Forelimb muscle (tissue), 1 donor: ENCODE measurements around the gene PPP1R26. TPM values are rescaled to one million over a fixed set of nuclear protein-coding genes. Genes with fewer than 3 reads are reported as not detected.
"Not testable (repeated sequence)": the region's sequence is repeated elsewhere in the genome, so short reads cannot be mapped to it uniquely, and the experiment has no call there.

ENCODE experiments used
- DNase-seq: peaks from one replicate; pipeline ENCODE4 v3.0.0-alpha.2; 2013; ENCODE audit warnings: low read depth
- polyA plus RNA-seq: library from polyadenylated mRNA; unstranded; fragments of 120-200 nt; gene quantifications from one replicate; pipeline ENCODE4 v1.2.1, GENCODE V29; 2013; ENCODE audit not compliant: insufficient read length

PPP1R26 gene
- polyA plus RNA-seq, 1 donor: 10.9 TPM

DNA sequence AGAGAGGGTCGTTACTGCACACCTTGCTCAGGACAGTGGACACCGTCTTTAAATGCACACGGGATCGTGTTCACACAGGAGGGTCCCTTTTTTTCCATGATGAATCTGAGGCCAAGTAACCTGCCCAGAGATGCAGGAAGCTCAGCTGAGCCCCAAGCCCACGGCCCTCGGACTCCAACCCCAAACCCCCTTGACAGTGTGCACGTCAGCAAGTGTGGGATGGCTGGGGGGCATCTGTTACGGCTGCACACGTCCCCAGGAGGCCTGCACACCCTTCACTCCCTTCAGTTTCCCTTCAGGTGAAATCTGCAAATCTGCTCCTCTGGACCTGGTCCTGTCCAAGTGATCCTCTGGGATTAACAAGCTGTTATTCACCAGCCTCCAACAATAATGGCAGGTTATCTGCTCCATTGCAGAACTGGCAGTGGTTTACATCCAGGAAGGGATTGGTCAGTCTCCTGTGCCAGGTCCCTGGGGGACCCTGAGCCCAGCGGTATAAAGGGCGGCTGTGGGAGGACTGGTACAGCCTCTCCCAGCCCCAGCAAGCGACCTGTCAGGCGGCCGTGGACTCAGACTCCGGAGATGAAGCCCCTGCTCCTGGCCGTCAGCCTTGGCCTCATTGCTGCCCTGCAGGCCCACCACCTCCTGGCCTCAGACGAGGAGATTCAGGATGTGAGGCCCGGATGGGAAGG lies 41.5 kb downstream of the PPP1R26 start, which contains the start of gene LCN1:
Gene LCN1 (plus strand): TSS at position 525 of the 692 bp plus-strand sequence. CDS start 58 bp downstream, at position 583.
- DNase-seq: no peak

DNA sequence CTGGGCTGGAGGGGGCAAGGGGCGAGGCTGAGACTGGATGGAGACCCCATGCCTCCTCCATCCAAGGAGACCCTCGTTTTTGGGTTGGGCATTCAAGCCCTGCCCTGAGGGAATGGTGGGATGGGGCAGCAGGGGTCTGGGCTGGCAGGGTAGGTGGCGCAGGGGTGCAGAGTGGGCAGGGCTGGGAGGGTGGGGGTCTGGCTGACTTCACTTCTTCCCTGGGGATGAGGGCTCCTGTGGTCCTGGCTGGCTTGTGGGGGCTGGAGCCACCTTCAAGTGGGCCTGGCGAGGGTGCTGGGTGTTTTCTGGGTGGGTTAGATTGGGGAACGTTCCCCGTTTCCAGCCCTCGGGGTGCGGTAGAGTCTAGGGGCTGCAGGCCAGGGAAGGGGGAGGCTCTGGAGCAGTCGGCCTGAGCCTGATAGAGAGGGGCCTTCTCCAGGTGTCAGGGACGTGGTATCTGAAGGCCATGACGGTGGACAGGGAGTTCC lies 42.1 kb downstream of the PPP1R26 start:
- no peak for DNase-seq

DNA sequence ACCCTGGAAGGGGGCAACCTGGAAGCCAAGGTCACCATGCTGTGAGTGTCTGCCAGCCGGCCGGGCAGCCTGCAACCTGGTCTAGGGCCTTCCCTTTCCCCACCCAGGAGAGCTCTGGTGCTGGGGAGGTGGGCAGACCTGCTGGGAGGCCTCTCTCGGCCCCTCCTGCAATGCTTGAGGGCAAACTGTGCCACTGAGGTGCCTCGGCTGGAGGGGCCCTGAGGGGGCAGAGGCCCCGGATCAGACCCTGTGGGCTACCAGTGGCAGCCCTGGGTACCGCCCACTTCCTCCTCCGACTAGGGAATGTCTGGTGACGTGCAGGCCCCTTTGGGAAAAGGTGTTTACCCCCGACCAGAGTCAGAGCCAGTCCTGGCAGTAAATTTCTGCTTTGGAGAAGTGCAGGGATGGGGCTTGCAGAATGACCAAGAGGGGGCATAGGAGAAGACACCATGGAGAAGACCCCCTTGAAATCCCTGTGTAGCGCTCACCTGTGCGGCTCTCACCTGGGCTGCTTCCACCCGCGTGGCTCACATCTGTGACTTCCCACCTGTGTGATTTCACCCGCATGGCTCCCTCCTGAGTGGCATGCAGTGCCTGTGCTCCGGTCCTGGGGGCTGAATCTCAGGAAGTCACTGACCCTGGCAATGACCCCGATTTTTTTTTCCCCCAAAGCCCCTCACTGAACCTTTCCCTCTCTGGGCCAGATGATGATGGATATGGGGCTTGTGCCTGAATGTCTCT lies 42.7 kb downstream of the PPP1R26 start:
- no peak for DNase-seq

DNA sequence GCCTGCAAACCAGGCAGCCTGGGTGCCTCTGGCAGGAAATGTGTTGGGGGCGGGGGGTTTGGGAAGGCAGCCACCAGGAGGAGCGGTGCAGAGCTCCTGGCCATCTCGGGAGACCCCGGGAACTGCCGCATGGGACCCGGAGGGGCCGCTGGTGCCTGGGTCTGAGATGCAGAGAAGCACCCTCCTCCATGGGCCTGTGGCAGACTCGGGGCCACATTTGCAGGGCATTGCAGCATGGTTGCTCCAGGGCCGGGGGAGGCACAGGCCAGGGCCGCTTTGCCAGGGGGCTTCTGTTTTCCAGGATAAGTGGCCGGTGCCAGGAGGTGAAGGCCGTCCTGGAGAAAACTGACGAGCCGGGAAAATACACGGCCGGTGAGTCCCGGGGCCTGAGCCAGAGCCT lies 43.3 kb downstream of the PPP1R26 start:
- DNase-seq: no peak

DNA sequence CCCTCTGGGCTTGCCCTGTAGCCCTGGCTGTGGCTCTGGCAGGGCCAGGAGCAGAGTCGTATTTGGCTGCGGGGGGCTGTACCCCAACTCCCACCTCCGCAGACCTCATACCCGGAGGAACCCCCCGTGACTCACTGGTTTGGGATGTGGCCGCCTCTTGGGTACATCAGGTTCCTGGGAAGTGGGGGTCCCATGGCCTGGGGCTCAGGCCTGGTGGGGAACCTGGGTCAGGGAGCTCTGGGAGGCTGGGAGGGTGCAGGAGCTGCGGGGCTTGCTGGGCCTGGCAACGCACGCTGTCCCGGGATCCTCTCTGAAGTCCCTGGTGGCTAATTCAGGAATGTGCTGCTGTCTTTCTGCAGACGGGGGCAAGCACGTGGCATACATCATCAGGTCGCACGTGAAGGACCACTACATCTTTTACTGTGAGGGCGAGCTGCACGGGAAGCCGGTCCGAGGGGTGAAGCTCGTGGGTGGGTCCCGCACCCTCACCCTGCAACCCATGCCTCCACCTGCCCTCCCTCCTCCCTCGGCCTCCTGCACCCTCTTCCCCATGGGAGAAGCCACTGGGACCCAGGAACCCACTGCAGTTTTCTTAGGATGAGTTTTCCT lies 44.0 kb downstream of the PPP1R26 start:
- DNase-seq: no peak

DNA sequence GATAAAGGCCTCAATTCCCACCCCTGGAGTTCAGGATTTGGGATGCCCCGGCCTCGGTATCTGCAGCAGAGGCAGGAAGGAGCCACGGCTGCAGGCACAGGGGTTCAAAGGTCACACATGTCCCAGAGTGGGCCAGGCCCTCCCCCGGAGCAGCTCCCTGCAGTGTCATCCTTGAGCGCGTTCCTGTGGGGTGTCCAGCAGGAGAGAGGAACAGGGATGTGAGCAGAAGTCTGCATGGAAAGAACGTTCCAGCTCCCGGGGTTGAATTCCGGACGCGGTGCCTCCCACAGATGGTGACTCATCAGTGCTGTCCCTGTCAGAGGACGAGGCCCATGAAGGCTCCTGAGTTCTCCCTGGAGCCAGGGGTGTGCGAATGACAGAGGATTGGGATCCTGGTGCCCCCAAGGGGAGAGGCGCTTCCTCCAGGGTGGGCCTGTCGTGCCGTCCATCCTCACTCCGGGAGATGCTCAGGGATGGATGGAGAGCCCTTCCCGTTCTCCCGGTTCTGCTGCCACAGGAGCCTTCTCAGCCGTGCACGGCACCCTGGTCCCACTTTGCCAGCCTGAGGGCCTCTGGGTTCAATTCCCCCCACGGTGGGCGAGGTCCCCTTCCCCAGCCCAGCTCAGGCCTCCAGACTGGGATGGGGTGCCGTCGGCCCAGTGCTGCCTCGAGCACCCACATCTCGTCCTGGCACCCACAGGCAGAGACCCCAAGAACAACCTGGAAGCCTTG lies 44.7 kb downstream of the PPP1R26 start:
- no peak for DNase-seq

DNA sequence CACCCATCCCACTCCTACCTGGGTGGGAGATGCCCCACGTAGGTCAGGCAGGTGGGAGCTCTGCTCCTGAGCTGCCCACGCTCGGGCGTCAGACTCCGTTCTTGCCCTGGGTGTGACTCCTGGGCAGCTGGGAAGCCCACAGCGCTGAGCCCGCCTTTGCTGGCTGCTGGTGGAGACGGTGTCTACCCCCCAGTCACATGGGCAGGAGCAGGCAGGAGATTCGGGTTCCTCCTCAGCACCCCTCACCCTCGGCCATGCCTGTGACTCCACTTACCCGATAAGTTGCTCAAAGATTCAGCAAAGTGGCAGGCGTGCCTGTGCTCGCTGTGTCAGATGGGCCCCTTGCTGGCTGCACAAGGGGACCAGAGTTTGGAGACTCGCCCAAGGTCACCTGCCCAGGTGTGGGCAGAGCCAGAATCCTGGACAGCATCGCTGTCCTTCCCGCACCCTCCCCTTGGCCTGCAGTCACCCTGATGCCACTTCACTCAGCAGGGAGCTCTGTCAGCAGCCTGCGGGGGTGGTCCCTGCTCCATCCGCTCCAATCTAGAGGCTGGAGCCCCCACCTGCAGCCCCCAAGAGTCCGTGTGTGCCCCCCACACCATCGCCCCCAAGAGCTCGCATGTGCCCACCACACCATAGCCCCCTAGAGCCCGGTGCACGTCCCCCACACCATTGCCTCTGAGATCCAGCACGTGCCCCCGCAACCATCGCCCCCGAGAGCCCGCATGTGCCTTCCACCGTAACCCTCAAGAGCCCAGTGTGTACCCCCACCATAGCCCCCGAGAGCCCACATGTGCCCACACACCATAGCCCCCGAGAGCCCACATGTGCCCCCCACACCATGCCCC lies 45.9 kb downstream of the PPP1R26 start:
- no peak for DNase-seq

DNA sequence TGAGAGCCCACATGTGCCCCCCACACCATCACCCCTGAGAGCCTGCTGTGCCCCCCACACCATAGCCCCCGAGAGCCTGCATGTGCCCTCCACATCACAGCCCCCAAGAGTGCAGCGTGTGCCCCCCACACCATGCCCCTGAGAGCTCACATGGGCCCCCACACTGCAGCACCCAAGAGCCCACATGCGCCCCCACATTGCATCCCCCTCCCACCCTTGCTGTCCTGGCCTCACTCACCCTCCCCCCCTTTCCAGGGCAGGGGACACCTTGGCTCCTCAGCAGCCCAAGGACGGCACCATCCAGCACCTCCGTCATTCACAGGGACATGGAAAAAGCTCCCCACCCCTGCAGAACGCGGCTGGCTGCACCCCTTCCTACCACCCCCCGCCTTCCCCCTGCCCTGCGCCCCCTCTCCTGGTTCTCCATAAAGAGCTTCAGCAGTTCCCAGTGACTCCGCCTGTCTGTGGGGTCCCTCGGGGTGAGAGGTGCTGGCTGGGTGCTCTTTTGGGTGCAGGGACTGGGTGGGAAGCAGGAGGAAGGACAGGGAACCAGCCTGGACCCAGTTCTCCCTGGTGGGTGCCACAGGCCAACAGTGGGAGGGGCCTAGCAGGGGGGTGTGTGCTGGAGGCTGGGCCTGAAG lies 46.6 kb downstream of the PPP1R26 start:
- DNase-seq: no peak

DNA sequence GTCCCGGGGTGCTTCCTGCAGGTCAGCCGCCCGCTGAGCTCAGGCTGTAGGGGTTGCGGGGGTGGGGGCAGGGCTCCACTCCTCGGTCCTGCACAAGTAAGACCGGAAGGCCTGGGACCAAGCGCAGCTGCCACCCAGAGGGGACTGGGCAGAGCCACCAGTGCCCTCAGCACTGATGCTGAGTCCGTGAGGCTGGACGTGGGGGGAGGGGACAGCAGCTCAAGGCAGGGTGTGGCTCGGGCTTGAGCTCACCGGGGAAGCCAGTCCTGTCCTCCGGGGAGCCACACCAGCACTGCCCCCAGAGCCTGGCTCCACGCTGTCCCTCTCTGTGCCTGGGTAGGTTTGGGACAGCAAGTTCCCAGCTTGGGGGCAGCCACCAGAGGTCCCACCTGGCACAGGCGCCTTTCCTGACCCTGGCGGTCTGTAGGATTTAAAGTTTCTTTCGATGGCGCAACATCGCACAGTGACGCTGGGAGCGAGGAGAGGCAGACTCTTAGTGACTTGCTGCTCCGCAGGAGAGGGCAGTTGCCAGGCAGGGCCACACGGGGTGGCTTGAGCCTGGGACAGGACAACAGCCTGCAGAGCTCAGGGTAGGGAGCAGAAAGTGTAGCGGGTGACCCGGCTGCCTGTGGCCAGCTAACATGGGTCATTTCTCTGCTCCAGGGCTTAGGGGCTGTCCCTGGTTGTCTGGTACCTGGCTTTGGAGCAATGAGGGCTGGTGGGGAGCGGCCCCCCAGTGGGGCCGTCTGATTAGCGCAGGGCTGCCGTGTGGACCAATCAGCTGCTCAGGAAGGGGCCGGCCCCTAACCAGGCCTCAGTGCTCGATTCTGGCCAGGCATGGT lies 47.4 kb downstream of the PPP1R26 start:
- no peak for DNase-seq

DNA sequence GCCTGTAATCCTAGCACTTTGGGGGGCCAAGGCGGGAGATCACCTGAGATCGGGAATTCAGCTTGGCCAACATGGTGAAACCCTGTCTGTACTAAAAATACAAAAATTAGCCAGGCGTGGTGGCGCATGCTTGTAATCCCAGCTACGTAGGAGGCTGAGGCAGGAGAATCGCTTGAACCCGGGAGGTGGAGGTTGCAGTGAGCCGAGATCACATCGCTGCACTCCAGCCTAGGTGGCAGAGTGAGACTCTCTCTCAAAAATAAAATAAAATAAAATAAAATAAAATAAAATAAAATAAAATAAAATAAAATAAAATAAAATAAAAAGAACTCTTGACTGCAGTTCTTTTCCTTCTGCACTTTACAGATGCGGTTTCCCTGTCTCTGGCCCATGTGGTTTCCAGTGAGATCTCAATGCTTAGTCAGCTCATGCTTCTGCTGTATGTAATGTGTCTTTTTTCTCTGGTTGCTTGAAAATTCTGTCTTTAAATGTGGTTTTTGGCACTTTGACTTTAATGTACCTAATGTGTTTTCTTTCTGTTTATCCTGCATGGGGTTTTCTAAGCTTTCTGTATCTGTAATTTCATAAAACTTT lies 49.4 kb downstream of the PPP1R26 start:
- not testable (repeated sequence) for DNase-seq

DNA sequence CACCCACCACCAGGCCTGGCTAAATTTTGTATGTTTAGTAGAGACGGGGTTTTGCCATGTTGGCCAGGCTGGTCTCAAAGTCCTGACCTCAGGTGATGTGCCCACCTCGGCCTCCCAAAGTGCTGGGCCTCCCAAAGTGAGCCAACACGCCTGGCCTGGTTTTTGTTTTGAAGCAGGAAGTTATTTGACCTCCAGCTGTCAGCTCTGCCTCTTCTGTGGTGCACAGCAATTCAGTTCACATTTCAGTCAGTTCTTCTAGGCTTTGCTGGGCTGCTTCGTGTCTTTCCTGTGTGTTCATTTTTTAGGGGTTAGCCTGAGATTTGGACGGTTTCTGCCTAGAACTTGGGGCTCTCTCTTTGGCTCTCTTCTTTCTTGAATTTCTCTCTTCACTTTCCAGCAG lies 50.6 kb downstream of the PPP1R26 start:
- DNase-seq: no peak

DNA sequence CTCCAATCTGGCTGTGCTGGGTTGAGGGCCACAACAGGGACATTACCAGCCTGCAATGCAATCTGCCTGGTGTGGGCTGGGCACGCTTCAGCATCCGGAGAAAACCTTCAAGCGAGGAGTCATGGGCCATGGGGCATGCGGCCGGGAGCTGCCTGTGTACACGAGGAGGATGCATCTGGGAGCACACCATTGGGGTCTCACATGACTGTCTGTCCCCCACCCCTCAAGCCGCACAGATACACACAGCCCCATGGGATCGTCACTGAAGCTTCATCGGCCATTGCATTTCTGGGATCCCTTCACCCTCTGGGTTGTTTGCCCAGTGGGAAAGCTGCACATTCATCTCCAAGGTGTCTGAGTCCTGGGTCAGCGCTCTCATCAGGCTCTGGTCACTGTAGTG lies 51.5 kb downstream of the PPP1R26 start:
- DNase-seq: no peak

DNA sequence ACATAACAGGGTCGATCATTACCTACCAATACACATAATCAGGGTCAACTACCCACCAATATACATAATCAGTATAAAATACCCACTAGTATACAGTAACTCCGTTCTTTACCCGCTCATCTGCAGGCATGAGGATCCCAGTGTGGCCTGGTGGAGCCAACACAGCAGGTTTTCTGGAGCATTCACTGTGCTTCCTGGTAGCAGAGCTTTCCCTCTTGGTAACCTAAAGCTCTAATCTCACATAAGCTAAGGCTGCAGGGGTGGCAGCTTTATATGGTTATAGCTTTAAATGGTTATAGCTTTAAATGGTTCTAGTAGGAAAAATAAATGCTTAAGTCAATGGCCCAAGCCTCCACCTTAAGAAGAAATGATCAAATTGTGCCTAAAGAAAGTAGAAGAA lies 53.5 kb downstream of the PPP1R26 start:
- no peak for DNase-seq

DNA sequence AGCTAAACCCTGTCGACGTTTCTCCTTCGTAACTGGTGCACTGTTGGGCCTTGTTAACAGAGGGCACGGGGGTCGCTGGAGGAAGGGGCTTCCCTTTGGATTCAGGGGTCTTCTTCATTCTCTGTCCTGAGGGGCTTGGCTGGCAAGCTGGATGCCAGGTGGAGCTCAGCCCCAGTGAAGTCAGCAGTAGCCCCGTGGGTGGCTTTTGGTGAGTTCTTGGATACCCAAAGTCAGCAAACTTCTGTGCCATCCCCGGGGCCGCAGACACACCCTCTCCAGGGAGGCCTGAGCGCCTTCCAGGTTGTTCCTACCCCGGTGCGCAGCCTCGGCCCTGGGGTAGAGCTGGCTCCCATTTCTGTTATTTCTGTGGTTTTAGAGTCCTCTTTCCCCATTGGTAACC lies 54.1 kb downstream of the PPP1R26 start:
- no peak for DNase-seq

DNA sequence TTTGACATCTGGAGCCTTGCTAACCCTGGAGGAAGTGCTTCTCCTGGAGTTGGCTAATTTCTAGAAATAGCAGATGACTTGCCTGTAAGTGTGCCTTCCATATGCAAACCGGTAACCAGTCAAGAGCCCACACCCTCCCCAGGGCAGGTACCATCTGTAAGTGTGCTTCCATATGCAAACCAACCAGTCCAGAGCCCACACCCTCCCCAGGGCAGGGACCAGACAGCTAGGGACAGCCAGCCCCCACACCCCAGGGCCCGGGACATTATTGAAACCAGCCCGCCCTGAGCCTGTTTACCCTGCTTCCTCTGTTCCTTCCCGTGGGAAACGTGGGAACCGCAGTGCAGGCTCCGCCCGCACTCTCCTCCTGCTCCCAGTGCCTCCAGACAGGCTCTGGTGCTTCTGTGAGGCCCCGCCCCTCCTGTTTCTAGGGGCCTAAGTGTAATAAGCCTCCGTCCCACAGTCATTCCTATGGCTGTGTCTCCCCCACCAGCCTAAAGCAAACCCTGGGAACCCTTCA lies 54.7 kb downstream of the PPP1R26 start:
- not testable (repeated sequence) for DNase-seq

DNA sequence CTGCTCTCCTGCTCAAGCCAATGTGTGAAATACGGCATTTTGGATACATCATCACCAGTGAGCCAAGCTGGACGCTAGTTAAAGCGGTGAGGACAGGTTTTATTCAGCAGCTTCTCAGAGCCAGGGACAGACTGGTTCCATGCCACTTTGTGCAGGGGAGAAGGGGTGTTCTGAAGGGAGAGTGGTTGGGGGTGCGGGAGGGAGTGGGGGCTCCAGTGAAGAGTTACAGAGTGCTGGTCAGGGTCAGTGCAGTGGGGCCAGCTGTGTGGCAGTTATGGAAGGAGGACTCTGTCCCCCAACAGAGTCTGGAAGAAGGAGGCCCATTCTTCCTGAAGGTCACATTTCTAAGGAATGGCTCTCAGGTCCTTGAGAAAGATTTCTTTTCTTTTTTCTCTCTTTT lies 55.2 kb downstream of the PPP1R26 start:
- not testable (repeated sequence) for DNase-seq

DNA sequence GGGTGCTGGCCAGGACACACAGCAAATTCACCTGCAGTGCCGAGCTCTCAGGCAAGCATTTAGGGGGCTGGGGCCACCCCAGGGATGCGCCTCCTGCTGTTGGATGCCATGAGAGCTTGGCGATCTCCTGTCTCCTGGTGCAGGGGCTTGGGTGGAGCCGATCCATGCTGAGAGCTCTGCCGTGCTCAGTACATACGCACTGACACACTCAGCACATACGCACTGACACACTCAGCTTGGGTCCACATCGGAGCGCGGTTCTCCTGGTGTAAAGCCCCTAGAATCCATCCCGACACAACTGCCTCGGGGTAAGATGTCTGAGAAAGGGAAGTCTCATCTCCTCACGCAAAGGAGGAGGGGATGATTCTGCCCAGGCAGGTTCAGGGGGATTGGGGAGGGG lies 56.0 kb downstream of the PPP1R26 start:
- not testable (repeated sequence) for DNase-seq

DNA sequence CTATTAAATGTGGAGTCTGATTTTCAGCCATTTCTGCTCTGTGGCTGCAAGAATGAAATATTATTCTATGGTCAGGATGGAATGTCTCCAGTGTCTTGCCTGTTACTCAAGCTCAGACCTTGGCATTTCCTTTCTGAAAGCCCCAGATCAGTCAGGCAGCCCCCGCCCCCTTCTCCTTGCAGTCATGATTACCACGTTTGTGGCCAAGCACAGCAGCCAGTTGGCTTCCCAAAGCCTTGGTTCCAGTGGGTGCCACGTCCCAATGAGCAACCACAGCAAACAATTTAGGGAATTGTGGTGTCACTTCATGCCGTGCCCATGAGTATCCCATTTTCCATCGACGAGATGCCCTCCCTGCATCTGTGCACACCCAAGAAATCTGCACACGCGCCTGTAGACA lies 56.6 kb downstream of the PPP1R26 start:
- DNase-seq: no peak
